Measurements from ENCODE around the gene FBXW11.

FBXW11 gene

DNA sequence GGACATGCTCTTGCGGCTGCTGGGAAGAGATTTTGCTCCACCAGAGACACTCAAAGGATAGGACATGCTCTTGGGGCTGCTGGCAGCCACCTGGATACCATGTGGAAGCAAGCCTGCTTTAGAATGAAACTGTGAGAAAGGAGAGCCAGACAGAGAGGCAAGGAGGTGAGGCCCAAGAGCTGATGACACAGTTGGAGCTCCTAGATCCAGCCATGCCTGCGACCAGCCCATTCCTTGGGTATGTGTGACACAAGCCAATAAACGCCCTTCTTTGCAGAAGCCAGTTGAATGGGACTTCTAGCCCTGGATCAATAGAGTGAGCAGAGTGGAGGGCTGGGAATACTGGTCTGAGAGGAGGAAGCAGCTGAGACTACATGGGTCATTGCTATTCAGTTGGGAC, 151.2 kb downstream of the FBXW11 start:
- no peak for DNase-seq (ENCODE audit: low read depth, low spot score)
- H3K4me3 ChIP-seq (ENCODE audit: low read length): no peak overlapping the region

DNA sequence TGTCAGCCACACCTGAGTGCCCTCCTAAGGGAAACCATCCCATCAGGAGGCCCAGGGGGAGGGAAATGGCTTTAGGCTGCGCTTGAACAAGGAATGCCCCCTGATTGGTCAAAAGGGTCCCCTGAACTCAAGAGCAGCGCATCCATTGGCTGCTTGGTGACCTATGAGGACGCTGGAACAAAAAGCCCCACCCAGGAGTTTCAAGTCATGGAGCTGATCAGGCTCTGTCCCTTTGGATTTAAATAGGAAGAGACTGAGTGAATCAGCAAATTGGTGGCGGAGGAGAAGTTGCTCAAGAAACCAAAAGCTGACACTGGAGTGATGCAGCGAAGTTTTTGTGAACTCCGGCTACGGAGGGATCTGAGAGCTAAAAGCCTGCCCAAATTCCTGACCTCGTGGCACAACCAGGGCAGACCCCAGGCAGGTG, 154.2 kb downstream of the FBXW11 start:
- no peak for DNase-seq (ENCODE audit: low read depth, low spot score)
- no peak overlapping the region for H3K4me3 ChIP-seq (ENCODE audit: low read length)

DNA sequence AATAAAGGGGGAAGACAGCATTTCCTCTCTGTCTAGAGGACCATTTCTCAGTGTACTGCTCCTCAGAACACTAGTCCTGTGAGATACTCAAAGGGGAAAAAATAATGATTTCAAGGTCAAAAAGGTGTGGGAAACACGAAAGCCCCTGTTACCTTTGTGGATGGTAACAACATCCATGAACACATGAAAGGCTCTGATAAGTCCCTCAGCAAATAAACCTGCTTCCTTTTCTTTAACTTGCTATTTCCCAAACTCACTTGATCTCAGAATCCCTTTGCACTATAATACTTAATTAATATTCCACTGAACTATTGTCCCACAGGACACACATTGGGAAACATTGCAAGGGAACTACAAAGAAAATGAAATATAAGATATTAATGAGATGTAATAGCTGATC, 155.2 kb downstream of the FBXW11 start:
- H3K4me3 ChIP-seq (ENCODE audit: low read length): no peak overlapping the region
- no peak for DNase-seq (ENCODE audit: low read depth, low spot score)

DNA sequence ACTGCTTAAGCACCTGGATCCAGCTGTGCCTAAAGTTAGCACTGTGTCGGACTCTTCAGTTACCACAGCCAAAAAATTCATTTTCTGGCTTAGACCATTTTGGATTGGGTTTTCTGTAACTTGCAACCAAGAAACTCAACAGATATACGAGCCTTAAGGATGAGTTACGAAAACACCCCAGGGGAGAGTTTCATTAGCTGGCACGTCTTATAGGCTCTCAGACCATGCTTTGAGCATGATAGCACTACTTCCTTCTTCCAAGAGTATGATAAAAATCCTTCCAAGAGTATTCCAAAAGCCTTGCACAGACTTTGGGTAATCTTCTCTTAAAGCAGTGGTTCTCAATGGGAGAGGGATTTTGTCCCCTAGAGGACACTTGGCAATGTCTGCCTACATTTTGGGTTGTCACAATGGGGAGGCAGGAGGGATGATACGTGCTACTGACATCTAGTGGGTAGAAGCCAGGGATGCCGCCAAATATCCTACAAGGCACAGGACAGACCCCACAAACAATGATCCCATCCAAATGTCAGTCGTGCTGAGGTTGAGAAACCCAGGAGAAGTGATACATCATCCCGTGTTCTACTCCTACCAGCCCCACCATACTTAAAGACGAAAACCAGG, 156.0 kb downstream of the FBXW11 start:
- peak; percentile 31 for DNase-seq (ENCODE audit: low read depth, low spot score)
- no peak overlapping the region for H3K4me3 ChIP-seq (ENCODE audit: low read length)

DNA sequence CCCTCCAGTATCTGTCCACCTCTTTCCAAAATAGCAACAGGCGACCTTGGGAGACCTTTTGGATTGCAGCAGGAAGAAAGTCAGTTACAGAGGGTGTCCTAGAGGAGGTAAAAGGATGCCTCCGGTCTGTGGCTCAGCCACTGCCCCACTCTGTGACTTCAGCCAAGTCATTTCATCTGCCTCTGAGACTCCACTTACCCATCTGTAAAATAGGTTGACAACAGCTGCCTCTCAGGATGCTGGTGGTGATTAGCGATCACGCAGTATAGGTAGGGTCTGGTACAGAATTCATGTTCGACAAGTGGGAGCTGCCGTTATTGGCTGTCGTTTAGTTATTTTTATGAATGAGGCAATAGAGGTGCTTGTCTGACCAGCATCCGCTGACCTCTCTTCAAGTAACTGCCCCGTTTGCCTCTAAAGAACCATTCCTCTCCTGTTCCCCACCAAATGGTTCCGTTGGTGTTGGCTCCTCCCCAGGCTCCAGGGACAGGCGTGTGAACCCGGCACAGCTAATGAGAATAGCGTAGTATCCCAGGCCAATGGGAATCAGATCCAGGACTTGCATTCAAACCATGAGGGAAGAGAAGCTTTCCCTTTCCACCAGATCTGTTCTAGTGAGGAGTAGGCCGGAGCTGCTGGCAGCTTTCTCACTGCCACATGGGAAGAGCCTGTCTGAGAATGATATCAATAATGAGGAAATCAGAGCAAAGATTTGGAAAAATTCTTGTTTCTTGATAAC, 156.7 kb downstream of the FBXW11 start:
- no peak overlapping the region for H3K4me3 ChIP-seq (ENCODE audit: low read length)
- no peak for DNase-seq (ENCODE audit: low read depth, low spot score)

DNA sequence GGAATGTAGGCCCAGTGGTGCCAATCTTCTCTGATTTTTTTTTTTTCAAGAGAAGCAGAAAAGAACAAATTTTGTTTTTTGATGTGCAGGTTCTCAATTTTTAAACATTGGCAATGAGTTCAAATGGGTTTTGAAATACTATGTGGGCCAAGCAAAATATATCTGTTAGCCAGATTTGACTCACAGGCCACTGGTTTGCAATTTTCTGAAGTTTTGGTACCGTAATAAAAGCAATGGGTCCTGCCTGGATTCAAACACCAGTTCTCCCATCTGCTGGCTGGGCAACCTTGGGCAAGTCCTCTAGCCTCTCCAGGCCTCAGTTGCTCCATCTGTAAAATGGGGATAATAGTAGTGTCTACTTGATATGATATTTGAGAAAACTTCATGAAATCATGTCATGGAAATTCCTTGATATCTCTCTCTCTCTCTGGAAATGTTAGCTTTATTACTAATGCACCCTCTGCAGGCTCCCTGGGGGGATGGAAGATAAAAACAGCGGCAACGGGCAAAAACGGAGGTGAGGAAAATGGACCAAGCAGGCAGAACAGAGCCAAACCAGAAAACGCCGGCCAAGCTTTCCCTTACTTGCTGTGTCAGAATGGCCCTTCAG, 157.4 kb downstream of the FBXW11 start:
- DNase-seq (ENCODE audit: low read depth, low spot score): no peak
- H3K4me3 ChIP-seq (ENCODE audit: low read length): no peak overlapping the region

DNA sequence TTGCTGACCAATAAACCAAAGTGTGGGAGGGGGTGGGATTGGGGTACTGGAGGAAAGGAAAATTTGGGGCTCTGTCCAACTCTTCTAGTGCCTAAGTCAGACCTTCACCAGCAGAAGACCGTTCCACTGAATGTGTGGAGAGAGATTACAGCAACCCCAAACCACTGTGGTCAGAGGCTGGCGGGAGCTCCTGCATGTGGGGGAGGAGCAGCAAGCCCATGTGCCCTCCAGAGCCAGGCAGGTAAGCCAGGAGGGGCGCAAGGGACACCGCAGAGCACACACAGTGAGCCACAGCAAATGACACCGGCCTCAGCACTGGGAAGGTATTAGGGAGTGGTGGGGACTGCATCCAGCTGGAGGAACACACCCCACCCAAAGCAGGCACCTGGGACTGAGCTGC, 158.0 kb downstream of the FBXW11 start:
- no peak overlapping the region for H3K4me3 ChIP-seq (ENCODE audit: low read length)
- no peak for DNase-seq (ENCODE audit: low read depth, low spot score)

DNA sequence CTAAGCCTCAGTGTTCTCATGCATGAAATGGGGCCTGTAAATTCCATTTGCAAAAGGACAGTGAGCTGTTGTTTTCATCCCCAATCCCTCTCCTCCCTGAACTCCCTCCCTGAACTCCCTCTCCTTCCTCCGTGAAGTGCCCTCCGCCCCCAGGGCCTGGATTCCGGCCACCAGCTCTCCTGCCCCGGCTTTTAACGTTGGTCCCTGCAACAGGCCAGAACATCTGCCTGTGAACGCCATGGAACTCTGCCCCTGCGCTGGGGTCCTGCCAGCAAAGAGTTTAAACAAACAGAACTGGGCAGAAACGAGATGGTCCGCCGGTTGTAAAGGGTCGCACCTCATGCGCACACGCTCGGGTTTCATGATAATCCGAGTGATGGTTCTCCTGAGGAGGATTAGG, 158.4 kb downstream of the FBXW11 start:
- DNase-seq (ENCODE audit: low read depth, low spot score): no peak
- H3K4me3 ChIP-seq (ENCODE audit: low read length): no peak overlapping the region

DNA sequence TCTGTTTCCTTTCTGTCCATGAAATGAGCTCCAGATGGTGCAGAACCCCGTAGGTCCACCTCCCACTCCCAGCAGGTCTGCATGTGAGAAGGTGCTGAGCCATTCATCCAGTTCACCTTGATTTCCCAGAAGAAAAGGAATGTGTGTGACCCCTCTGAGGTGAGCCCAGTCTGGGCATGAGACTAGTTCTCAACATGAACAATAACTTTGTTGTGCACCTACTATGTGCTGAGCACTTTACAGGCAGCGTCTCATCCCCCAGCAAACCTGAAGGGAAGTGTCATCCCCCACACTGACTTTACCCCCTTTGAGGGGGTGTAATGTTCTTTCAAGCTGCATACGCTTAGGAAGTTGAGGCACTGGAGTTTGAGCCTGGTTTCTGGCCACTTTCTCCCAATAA, 159.4 kb downstream of the FBXW11 start:
- no peak overlapping the region for H3K4me3 ChIP-seq (ENCODE audit: low read length)
- DNase-seq (ENCODE audit: low read depth, low spot score): no peak

DNA sequence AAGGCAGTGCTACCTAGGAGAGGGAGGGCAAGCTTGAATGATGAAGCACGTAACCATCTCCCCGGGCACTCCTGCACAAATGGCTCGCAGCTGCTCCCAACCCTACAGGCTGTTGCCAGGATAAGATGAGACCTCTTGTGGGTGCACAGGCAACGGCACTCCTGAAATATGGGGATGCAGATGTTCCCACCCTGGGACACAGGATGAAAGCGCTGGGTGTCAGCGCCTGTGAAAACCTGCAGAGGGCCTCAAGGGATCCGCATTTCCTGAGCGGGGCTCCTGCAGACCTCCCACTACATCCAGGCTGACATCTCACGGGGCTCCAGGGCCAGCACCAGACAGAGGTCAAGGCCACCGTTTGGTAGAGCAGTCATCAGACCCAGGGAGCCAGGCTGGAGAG, 160.1 kb downstream of the FBXW11 start:
- no peak overlapping the region for H3K4me3 ChIP-seq (ENCODE audit: low read length)
- DNase-seq (ENCODE audit: low read depth, low spot score): no peak

DNA sequence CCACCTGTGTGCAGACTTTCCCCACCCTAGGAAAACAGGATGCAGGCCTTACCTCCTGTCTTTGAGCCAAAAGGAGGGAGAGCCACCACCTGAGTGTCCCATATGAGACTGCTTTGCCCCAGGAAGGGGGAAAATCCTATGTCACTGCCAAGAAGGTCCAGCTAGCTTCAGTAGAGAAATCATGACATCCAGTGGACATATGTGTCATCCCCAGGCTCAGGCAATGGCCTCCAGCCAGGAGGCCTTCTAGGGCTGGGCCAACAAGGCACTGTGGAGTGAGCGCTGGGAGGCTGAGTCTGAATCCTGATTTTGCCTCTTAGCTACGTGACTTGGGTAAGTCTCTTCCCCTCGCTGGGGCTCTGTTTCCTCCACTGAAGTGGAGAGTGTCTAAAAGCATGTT, 160.6 kb downstream of the FBXW11 start:
- no peak for DNase-seq (ENCODE audit: low read depth, low spot score)

DNA sequence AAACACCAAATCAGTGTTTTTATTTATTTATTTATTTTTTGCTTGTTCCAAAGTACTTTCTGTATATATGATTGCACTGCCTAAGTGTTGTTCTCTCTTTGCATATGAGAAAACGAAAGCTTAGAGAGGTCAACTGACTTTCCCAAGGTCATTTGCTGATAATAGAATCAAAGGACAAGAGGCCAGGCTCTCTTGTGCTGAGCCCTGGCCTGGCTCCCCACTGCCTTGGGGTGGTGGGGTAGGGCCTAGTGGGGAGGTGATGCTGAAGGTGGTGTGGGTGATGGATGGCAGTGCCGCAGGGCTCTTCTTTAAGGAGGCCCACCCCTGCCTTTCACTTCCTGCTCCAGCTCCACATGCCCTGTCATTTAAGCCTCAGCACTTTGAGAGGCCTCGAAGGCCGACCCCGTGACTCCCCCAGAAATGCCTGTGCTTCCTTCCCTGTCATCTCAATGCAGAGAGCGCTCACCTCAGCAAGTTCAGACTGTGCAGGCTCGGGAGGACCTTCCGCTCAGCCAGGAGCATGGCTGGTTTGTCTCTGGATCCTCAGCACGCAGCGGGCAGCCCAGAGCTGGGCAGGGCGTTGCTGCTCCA, 161.3 kb downstream of the FBXW11 start:
- DNase-seq (ENCODE audit: low read depth, low spot score): no peak
- no peak overlapping the region for H3K4me3 ChIP-seq (ENCODE audit: low read length)

More for the DNA sequence above, 160.6 kb downstream of the FBXW11 start:
- no peak overlapping the region for H3K4me3 ChIP-seq (ENCODE audit: low read length)

DNA sequence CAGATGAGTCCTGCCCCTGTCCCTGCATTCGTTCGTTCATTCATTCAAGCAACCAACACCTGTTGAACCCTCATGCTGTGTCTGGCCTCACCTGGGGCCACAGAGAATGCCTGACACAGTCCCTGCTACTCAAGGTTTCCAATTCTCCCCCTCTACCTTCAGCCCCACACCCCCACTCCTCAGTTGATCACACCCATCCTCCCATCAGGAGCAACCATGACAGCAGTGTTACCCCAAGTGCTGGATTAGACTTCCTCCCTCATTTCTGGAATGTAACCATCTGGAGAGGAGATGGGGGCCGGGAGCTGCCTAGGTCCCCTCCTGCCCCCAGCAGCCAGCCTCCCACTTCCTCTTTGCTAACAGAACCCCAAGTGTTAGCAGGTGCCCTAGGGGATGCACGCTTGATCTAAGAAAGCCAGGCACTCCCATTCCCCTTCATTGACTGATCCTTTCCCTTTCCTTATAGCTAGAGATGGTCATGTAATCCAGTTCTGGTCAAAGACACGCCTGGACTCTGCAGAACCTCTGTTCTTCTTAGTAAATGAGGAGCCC, 163.6 kb downstream of the FBXW11 start:
- H3K4me3 ChIP-seq (ENCODE audit: low read length): no peak overlapping the region
- DNase-seq (ENCODE audit: low read depth, low spot score): no peak

DNA sequence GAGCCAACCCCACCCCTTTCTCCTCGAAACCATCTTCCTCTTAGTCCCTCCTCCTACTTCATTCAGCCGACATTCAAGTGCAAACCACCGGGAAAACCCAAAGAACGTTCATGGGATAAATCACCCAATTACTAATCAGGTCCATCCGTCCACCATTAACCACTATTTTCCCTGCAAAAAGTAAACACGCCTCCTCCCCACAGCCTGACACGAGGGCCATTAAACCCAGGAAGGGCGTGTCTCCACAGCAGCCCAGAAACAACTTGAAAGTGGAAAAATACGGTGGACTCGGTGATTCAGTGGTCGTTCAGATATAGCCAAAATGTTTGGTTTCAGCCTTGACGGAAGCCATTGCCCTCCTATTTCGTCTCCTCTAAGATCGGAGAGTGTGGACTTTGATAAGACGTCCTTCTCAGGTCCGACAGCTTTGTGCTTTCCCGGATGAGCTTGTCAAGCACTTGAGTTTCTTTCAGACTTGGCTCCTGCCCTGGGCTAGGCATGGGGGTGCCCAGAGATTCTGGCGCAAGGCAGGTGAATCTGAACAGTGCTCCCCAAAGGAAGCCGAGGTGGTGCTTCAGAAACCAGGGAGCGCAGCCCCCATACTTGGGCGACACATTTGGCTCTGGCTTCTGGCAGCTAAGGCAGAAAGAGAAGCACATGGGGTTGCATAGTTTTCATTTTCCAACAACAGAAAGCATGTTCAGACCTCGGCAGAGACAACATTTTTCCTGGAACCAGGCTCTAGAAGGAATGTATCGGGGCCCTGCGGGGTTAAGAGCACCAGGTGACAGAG, 164.3 kb downstream of the FBXW11 start:
- no peak for DNase-seq (ENCODE audit: low read depth, low spot score)
- H3K4me3 ChIP-seq (ENCODE audit: low read length): no peak overlapping the region

DNA sequence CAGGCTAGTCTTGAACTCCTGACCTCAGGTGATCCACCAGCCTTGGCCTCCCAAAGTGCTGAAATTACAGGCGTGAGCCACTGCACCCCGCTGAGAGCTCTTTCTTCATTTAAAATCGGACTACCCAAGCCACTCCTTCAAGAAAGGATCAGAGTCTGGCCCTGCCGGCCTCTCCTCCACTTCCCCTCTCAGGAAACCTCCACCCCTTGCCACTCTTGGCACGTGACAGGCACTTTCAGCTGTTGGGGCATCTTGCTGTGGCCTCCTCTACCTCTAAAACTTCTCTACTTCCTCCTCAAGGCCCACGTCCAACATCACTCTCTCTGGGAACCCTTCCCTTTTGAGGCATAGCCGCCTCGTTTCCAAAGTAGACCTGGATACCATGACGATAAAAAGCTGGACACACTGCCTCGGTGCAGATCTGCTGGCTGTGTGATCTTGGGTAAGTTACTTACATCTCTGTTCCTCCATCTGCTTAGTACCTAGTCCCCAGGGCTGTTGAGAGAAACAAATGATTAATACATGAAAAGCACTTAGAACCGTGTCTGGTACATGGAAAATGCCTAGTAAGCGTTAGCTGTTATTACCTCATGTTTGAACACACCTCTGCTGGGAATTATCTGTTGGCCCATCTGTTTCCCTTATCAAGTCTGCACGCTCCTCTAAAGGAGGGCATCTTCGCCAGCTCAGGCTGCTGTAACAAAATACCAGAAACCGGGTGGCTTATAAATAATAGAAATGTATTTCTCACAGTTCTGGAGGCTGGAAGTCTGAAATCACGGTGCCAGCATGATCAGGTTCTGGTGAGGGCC, 165.5 kb downstream of the FBXW11 start:
- H3K4me3 ChIP-seq (ENCODE audit: low read length): no peak overlapping the region
- no peak for DNase-seq (ENCODE audit: low read depth, low spot score)

DNA sequence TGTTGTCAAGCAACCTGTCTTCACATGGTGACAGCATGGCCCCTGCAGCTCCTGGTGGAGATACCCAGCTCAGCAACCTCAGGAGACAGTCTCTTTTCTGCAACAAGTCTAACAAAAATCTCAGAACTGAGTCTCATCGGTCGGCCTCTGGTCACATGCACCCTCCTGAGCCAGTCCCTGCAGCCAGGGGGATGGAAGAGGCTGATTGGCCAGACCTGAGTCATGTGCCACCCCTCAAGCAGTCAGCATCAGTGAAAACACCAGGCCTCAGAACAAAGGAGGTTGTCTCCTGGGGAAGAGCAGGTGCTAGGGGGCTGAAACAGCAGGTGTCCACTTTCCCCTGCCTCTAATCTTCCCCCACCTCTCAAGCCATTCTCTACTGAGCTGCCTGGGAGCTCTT, 166.4 kb downstream of the FBXW11 start:
- DNase-seq (ENCODE audit: low read depth, low spot score): no peak
- no peak overlapping the region for H3K4me3 ChIP-seq (ENCODE audit: low read length)

DNA sequence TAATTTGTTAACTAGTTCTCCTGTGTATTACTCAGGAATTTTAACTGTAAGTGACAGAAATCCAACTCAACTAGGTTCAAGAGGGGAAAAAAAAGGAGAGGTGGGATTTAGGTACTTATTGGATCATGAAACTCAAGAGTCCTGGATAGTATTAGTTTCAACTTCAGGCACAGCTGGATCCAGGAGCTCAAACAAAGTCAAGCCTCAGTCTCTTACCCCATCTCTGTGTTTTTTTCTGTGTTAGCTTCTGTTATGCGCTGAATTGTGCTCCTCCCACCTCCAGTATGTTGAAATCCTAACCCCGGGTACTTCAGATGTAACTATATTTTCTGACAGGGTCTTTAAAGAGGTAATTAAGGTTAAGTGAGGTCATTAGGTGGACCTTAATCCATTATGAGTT, 167.3 kb downstream of the FBXW11 start:
- DNase-seq (ENCODE audit: low read depth, low spot score): no peak
- no peak overlapping the region for H3K4me3 ChIP-seq (ENCODE audit: low read length)

DNA sequence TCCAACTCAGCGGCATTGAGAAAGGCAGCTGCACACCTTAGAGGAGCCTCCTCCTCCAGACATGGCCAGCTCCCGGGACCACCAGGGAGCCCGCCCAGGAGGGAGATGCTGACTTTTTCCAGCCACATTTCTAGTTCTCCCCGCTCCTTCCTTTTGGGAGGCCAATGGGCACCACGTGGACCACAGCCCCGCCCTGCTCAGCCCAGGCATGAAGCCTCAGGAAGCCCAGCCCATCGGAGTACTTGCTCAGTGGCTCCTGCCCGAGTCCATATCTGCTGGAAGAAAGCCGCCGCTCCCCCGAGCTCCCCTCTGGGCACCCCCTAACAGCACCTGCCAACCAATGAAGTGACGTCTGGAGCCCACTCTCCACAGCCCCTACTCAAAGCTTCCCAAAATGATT, 168.4 kb downstream of the FBXW11 start:
- H3K4me3 ChIP-seq (ENCODE audit: low read length): no peak overlapping the region
- DNase-seq (ENCODE audit: low read depth, low spot score): no peak
